HepG2 (cell line): ENCODE data around the gene ITPR1. TPM values are rescaled to one million over a fixed set of nuclear protein-coding genes. Genes with fewer than 3 reads are reported as not detected.

Experiments
- CBFB ChIP-seq: sonication (generic); formaldehyde crosslinking; IDR thresholded peaks from 2 replicates; pipeline ENCODE4 v1.4.0; 2020; ENCODE audit warnings: missing genetic modification reagents
- CC2D1A ChIP-seq: sonication (generic); formaldehyde crosslinking; IDR thresholded peaks from 2 replicates; pipeline ENCODE4 v1.8.1; 2023; ENCODE audit warnings: mild to moderate bottlenecking, missing genetic modification reagents
- CENPT ChIP-seq: sonication (generic); formaldehyde crosslinking; IDR thresholded peaks from 2 replicates; pipeline ENCODE4 v1.8.0; 2022; ENCODE audit warnings: low read depth, mild to moderate bottlenecking, moderate library complexity, missing genetic modification reagents
- CENPX ChIP-seq: sonication (generic); formaldehyde crosslinking; IDR thresholded peaks from 2 replicates; pipeline ENCODE4 v1.9.0; 2021; ENCODE audit warnings: mild to moderate bottlenecking, missing genetic modification reagents, moderate library complexity
- CHD2 ChIP-seq: IDR thresholded peaks from 2 replicates; pipeline ENCODE4 v1.6.1; 2011; ENCODE audit warnings: low read depth, low read length, improper control_type of control experiment
- DR1 ChIP-seq: sonication (generic); formaldehyde crosslinking; IDR thresholded peaks from 2 replicates; pipeline ENCODE4 v1.8.0; 2021; ENCODE audit warnings: mild to moderate bottlenecking, missing genetic modification reagents, inconsistent platforms
- EHMT2 ChIP-seq: fragments of 200-600 bp; sonication (generic); IDR thresholded peaks from 2 replicates; pipeline ENCODE4 v1.7.0; 2017; ENCODE audit warnings: antibody characterized with exemption, low read depth, low read length, borderline replicate concordance
- ERF ChIP-seq: IDR thresholded peaks from 2 replicates; pipeline ENCODE4 v1.6.1; 2018; ENCODE audit warnings: missing biosample characterization, missing genetic modification reagents
- FOSL2 ChIP-seq: sonication (generic); formaldehyde crosslinking; IDR thresholded peaks from 2 replicates; pipeline ENCODE4 v1.4.0; 2020; ENCODE audit warnings: missing genetic modification reagents
- KLF9 ChIP-seq: IDR thresholded peaks from 2 replicates; pipeline ENCODE4 v1.6.1; 2016; ENCODE audit warnings: low read depth
- KMT2B ChIP-seq: IDR thresholded peaks from 2 replicates; pipeline ENCODE4 v1.6.1; 2016; ENCODE audit warnings: missing genetic modification reagents, missing compliant biosample characterization
- NONO ChIP-seq, 2 experiments: fragments of 450-650 bp in 1 of 2; sonication (generic) in 1 of 2; formaldehyde crosslinking in 1 of 2; IDR thresholded peaks in 1 of 2; conservative IDR thresholded peaks in 1 of 2; 2 replicates each; pipeline versions ENCODE4 v1.6.1 to v1.8.0; 2017 to 2022; ENCODE audit warnings: mild to moderate bottlenecking in 1 of 2, missing genetic modification reagents in 1 of 2, moderate library complexity in 1 of 2
- POLR2AphosphoS2 ChIP-seq: IDR thresholded peaks from 2 replicates; pipeline ENCODE4 v1.6.1; 2011; ENCODE audit warnings: low read depth, low read length, improper control_type of control experiment
- RFXAP ChIP-seq: sonication (generic); formaldehyde crosslinking; IDR thresholded peaks from 2 replicates; pipeline ENCODE4 v1.4.0; 2020; ENCODE audit warnings: missing genetic modification reagents, borderline replicate concordance
- SETDB1 ChIP-seq: sonication (generic); formaldehyde crosslinking; IDR thresholded peaks from 2 replicates; pipeline ENCODE4 v1.5.1; 2020; ENCODE audit warnings: missing genetic modification reagents, mild to moderate bottlenecking, borderline replicate concordance
- SIX4 ChIP-seq: sonication (generic); formaldehyde crosslinking; IDR thresholded peaks from 2 replicates; pipeline ENCODE4 v1.4.0; 2020; ENCODE audit warnings: missing genetic modification reagents
- SPEN ChIP-seq: sonication (generic); formaldehyde crosslinking; IDR thresholded peaks from 2 replicates; pipeline ENCODE4 v1.5.1; 2020; ENCODE audit warnings: low read depth, mild to moderate bottlenecking, missing genetic modification reagents
- THAP11 ChIP-seq: IDR thresholded peaks from 2 replicates; pipeline ENCODE4 v1.6.1; 2016; ENCODE audit warnings: missing biosample characterization, missing genetic modification reagents
- ZFYVE20 ChIP-seq: sonication (generic); formaldehyde crosslinking; IDR thresholded peaks from 2 replicates; pipeline ENCODE4 v1.8.0; 2023; ENCODE audit warnings: low read depth, mild to moderate bottlenecking, moderate library complexity, missing genetic modification reagents, borderline replicate concordance
- ZNF180 ChIP-seq: sonication (generic); formaldehyde crosslinking; IDR thresholded peaks from 2 replicates; pipeline ENCODE4 v1.4.0; 2020; ENCODE audit warnings: low read depth, missing genetic modification reagents, borderline replicate concordance
- ZNF292 ChIP-seq: sonication (generic); formaldehyde crosslinking; IDR thresholded peaks from 2 replicates; pipeline ENCODE4 v1.8.1; 2022; ENCODE audit warnings: mild to moderate bottlenecking, low read depth, missing genetic modification reagents, borderline replicate concordance
- ZNF629 ChIP-seq: sonication (generic); formaldehyde crosslinking; conservative IDR thresholded peaks from 2 replicates; pipeline ENCODE4 v1.5.0; 2020; ENCODE audit warnings: missing genetic modification reagents
- ZSCAN21 ChIP-seq: sonication (generic); formaldehyde crosslinking; IDR thresholded peaks from 2 replicates; pipeline ENCODE4 v1.8.0; 2022; ENCODE audit warnings: mild to moderate bottlenecking, missing genetic modification reagents, moderate library complexity, borderline replicate concordance
- polyA plus RNA-seq, 8 experiments: library from polyadenylated mRNA; depleted of rRNA in 3 of 8; stranded (reverse) in 7 of 8; unstranded in 1 of 8; fragments of >200 nt; fragmentation: Illumina TruSeq in 4 of 8; extraction: Trizol in 4 of 8; gene quantifications; 2 replicates each; pipeline versions ENCODE4 v1.2.1 to v1.2.3, GENCODE V29; 2011 to 2016; ENCODE audit warnings: low read depth in 4 of 8, missing spikeins in 1 of 8, mixed read lengths in 1 of 8; ENCODE audit not compliant: insufficient read depth in 1 of 8
- total RNA-seq, 5 experiments: library from RNA; depleted of rRNA; stranded (reverse); fragments of >200 nt; fragmentation: Illumina TruSeq; extraction: Trizol; gene quantifications; 2 replicates each; pipeline ENCODE4 v1.2.3, GENCODE V29; 2016; ENCODE audit warnings: low read depth in 1 of 5
- TF ChIP-seq, protein P1 (sequence below): sonication (generic); formaldehyde crosslinking; IDR thresholded peaks from 2 replicates; pipeline ENCODE4 v1.8.0; 2022; ENCODE audit warnings: mild to moderate bottlenecking, missing genetic modification reagents, moderate library complexity
- TF ChIP-seq, protein P2 (sequence below): sonication (generic); formaldehyde crosslinking; IDR thresholded peaks from 2 replicates; pipeline ENCODE4 v1.5.0; 2020; ENCODE audit warnings: missing genetic modification reagents
- TF ChIP-seq, protein P3 (sequence below): sonication (generic); formaldehyde crosslinking; conservative IDR thresholded peaks from 2 replicates; pipeline ENCODE4 v1.5.0; 2020; ENCODE audit warnings: missing genetic modification reagents

The ITPR1 gene
- total and polyA plus RNA-seq, 2 of the 13 experiments (the other 11 are each of a cell fraction or from before 2014, with no cell fraction given) = 10.0 to 11.4 TPM

DNA sequence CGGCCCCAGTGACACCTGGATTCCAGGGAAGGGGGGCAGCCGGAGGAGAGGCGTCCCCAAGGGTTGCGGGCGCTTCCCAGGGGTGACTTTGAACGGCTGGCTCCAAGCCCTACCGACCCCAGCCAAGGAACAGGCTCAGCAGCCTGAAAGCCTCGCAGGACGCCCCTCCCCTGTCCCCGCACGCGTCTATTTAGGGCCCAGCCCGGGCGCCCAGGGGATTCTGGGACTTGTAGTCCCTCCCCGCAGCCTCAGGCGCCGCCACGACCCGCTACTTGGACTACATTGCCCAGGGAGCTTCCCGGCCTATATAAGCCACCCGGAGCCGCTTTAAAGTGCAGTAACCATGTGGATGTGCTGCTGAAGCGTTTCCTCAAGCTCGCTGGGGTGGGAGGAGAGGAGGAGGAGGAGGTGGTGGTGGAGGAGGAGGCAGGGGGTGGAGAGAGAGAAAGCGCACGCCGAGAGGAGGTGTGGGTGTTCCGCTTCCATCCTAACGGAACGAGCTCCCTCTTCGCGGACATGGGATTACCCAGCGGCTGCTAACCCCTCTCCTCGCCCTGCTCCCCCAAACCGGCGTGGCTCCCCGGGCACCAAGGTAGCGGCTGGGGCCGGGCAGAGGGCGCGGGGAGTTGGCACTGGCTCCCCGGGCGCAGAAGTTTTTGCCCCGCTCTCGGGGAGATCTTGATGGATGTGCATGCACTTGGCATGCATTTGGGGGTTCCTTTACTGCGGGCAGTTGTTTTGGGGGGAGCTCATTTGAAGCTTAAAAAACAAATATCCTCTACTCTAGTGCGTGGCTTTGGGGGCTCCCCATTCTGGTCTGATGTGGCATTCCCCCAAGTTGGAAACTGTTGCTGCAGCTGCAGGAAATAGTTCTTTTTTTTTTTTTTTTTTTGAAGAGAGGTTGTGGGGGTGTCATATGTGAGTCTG, at the start of gene ITPR1 (continued):
- TF ChIP-seq ZSCAN21 (peak; percentile 68; the same call in 1 of the 2 replicates), THAP11 (CRISPR knock-in tag) (peak; percentile 97), CC2D1A (CRISPR knock-in tag) (no peak), ERF (peak; percentile 62; the same call in 1 of the 2 replicates), NONO (IDR thresholded peaks at IDR 0.05) (no peak), NONO (CRISPR knock-in tag; conservative IDR thresholded peaks at IDR 0.05) (peak; percentile 94), CENPX (CRISPR knock-in tag) (no peak), CHD2 (no peak), CBFB (CRISPR knock-in tag) (peak; percentile 25; the same call in 1 of the 2 replicates), ZFYVE20 (no peak), ZNF180 (no peak), KLF9 (CRISPR knock-in tag) (no peak), CENPT (CRISPR knock-in tag) (no peak), DR1 (CRISPR knock-in tag) (peak; percentile 99), ZNF629 (CRISPR knock-in tag) (no peak), RFXAP (CRISPR knock-in tag) (peak; percentile 49; the same call in 1 of the 2 replicates), POLR2AphosphoS2 (peak; percentile 92), KMT2B (CRISPR knock-in tag) (0 out of 2 replicates have a peak, but pooled peaks have one; percentile 84), SPEN (CRISPR knock-in tag) (no peak; the same call in 1 of the 2 replicates), ZNF292 (CRISPR knock-in tag) (no peak; the same call in 1 of the 2 replicates), EHMT2 (no peak), FOSL2 (CRISPR knock-in tag) (no peak; the same call in 1 of the 2 replicates), SIX4 (no peak), SETDB1 (no peak)
- TF ChIP-seq, protein P1, sequence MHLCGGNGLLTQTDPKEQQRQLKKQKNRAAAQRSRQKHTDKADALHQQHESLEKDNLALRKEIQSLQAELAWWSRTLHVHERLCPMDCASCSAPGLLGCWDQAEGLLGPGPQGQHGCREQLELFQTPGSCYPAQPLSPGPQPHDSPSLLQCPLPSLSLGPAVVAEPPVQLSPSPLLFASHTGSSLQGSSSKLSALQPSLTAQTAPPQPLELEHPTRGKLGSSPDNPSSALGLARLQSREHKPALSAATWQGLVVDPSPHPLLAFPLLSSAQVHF (CRISPR knock-in tag) = peak; percentile 84; the same call in 1 of the 2 replicates
- TF ChIP-seq, protein P2, sequence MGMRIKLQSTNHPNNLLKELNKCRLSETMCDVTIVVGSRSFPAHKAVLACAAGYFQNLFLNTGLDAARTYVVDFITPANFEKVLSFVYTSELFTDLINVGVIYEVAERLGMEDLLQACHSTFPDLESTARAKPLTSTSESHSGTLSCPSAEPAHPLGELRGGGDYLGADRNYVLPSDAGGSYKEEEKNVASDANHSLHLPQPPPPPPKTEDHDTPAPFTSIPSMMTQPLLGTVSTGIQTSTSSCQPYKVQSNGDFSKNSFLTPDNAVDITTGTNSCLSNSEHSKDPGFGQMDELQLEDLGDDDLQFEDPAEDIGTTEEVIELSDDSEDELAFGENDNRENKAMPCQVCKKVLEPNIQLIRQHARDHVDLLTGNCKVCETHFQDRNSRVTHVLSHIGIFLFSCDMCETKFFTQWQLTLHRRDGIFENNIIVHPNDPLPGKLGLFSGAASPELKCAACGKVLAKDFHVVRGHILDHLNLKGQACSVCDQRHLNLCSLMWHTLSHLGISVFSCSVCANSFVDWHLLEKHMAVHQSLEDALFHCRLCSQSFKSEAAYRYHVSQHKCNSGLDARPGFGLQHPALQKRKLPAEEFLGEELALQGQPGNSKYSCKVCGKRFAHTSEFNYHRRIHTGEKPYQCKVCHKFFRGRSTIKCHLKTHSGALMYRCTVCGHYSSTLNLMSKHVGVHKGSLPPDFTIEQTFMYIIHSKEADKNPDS (CRISPR knock-in tag) = no peak
- TF ChIP-seq, protein P3, sequence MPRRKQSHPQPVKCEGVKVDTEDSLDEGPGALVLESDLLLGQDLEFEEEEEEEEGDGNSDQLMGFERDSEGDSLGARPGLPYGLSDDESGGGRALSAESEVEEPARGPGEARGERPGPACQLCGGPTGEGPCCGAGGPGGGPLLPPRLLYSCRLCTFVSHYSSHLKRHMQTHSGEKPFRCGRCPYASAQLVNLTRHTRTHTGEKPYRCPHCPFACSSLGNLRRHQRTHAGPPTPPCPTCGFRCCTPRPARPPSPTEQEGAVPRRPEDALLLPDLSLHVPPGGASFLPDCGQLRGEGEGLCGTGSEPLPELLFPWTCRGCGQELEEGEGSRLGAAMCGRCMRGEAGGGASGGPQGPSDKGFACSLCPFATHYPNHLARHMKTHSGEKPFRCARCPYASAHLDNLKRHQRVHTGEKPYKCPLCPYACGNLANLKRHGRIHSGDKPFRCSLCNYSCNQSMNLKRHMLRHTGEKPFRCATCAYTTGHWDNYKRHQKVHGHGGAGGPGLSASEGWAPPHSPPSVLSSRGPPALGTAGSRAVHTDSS (CRISPR knock-in tag) = no peak
